ENCODE measurements around the gene SYNGR1.

The SYNGR1 gene

DNA sequence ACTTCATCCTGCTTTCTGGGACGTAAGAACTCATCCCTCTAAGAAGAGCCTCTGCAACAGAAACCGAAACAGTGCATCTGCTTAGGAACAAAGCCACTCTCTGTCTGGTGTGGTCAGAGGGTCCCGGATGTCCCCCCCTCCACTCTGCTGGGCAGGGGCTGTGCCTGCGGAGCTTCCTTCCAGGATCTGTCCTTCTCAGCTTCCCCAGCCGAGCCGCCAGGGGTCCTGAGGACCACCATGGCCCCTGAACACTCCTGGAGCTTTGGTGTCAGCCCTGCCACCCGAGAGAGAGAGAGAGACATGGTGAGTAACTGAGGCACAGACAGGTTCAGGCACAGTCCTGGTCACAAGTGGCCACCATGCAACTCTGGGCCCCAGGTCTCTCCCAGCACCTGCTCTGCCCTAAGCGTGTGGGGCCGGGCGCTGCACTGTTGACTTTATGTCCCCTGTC is 82.6 kb downstream of the SYNGR1 start:
- no peak for DNase-seq

DNA sequence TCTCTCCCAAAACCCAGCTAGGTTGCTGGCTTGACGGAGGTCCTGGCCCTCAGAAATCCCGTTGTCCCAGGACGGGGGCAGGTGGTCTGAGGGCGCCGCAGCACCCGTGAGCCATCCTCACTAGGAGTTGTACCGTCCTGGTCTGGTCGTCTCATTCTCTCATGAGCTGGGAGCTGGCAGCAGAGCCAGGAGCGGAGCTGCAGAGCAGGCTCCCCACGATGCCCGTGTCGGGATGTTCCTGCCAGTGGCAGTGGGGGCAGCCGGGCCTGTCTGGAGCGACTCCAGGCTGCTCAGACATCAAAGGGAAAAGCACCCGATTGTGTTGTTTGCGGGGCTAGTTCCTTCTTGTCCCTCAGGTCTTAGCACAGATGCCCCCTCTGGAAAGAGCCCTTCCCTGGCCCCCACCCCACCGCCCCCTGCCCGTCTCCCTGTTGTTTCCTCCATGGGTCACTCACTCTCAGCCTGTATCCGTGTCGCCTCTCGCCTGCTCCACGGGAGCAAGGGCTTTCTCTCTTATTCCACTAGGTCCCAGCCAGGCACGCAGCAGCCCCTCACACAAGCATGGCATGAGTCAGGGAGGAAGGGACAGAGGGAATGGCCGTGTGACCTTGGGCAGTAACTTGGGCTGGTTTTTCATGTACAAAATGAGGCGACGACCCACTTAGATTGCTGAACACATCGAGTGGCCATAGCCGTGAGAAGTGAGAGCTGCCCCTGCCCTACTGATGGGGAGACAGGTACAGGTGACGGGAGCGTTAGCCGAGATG is 83.9 kb downstream of the SYNGR1 start:
- no peak for DNase-seq

DNA sequence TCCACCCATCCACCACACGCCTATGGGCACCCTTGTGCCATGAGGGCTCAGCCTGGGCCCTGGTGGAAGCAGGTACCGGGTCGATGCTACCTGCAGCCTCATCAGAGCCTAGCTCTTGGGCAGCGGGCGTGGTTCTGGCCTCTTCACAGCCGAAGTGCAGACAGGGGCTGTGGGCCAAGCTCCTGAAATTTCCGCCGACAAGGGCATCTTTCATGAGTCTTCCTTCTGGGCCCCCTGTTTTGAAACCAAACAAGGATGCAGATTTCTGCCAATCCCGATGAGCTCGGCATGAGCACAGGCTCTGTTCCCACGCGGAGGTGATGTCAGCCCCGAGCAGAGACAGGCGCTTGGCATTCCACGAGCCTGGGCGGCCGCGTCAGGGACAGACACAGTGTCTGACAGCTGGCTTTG is 84.5 kb downstream of the SYNGR1 start:
- DNase-seq, result no peak

DNA sequence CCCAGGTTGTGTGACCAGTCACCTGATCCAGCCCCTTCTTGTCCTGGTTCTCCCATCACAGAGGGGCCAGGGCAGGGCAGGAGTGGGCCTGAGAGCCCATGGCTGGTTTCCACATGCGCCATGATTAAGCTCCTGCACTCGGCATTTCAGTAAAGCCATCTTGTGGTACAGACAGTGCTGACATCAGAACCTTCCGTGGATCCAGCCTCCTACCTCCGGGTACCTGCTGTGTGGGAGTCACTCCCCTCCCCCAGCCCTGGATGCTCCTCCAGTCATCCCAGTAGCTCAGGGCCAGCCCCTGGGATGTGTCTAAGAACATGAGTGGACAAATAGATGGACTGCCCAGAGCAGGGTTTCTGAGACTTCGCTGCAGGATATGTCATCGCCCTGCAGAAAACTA is 84.9 kb downstream of the SYNGR1 start:
- DNase-seq, result no peak
